HK-2 (cell line): Measurements from ENCODE around the gene PTPRN2.
A peak's percentile ranks its signal among the peaks of the same experiment; 100 is the strongest.
"Not testable (repeated sequence)": the region's sequence is repeated elsewhere in the genome, so short reads cannot be mapped to it uniquely, and the experiment has no call there.

Source experiments
- DNase-seq: peaks from one replicate; pipeline ENCODE4 v3.0.0-alpha.2; 2018; ENCODE audit not compliant: unreplicated experiment

PTPRN2 gene

GRCh38 chr7:158587162-158588084 is at the start of gene PTPRN2:
TSS of gene PTPRN2 (minus strand) at chr7:158587823.
- peak; percentile 68 for DNase-seq

- DNase-seq, result no peak
These were observed 45.7 kb upstream of the PTPRN2 start for GRCh38 chr7:158633055-158633956.

- no peak for DNase-seq
These were observed 44.1 kb upstream of the PTPRN2 start for GRCh38 chr7:158631574-158632195.

- DNase-seq, result not testable (repeated sequence)
These were observed 38.7 kb upstream of the PTPRN2 start for GRCh38 chr7:158626289-158626688.

- DNase-seq, result no peak
These were observed 35.6 kb upstream of the PTPRN2 start for GRCh38 chr7:158623241-158623640.

GRCh38 chr7:158620839-158621441 is 33.3 kb upstream of the PTPRN2 start:
- DNase-seq, result no peak

GRCh38 chr7:158620418-158620817 is 32.8 kb upstream of the PTPRN2 start:
- no peak for DNase-seq

GRCh38 chr7:158618745-158619140 is 31.1 kb upstream of the PTPRN2 start:
- no peak for DNase-seq

- no peak for DNase-seq
These were observed 30.1 kb upstream of the PTPRN2 start for GRCh38 chr7:158617737-158618128.

GRCh38 chr7:158616050-158616449 is 28.4 kb upstream of the PTPRN2 start:
- DNase-seq, result no peak

GRCh38 chr7:158614700-158615099 is 27.1 kb upstream of the PTPRN2 start:
- DNase-seq, result no peak

GRCh38 chr7:158613481-158613880 is 25.9 kb upstream of the PTPRN2 start:
- DNase-seq, result no peak

GRCh38 chr7:158612546-158612945 is 24.9 kb upstream of the PTPRN2 start:
- no peak for DNase-seq

GRCh38 chr7:158611541-158611940 is 23.9 kb upstream of the PTPRN2 start:
- DNase-seq, result no peak

- no peak for DNase-seq
These were observed 21.8 kb upstream of the PTPRN2 start for GRCh38 chr7:158609313-158609974.

- no peak for DNase-seq
These were observed 19.9 kb upstream of the PTPRN2 start for GRCh38 chr7:158607563-158607962.

GRCh38 chr7:158606671-158607424 is 19.2 kb upstream of the PTPRN2 start:
- DNase-seq, result no peak

- no peak for DNase-seq
These were observed 18.5 kb upstream of the PTPRN2 start for GRCh38 chr7:158606129-158606528.

GRCh38 chr7:158603773-158604755 is 16.4 kb upstream of the PTPRN2 start:
- DNase-seq, result no peak
